ENCODE data around the gene SPTBN4. TPM values are rescaled to one million over a fixed set of nuclear protein-coding genes. Genes with fewer than 3 reads are reported as not detected.

The SPTBN4 gene
- total and polyA plus RNA-seq, 10 of the 15 experiments (the other 5 are each of a cell fraction or from before 2014, with no cell fraction given) = 0.04 to 1.1 (median 0.34) TPM; not detected in 1

GRCh38 chr19:40555978-40556689 is 89.3 kb downstream of the SPTBN4 start:
- ATAC-seq = no peak
- ChIA-PET CTCF (interaction anchor here (0.8 to 2.0 kb wide), 4 partner anchors 15 to 251 kb away, joined by 3 to 6 read pairs (median 4); no protein-coding TSS in a partner anchor), SMC1A (ENCODE audit: uncharacterized antibody, unreplicated experiment) (no interaction called here), RAD21 (ENCODE audit: unreplicated experiment) (interaction anchor here (0.6 kb wide), 1 partner anchor 251 kb away, joined by 3 read pairs; no protein-coding TSS in a partner anchor), POLR2A (interaction anchor here (0.7 kb wide), 1 partner anchor 81 kb away, joined by 4 read pairs; no protein-coding TSS in a partner anchor)
- in situ Hi-C loops (cut with MboI) = no loop called here
- no peak overlapping the region for H3K27ac ChIP-seq (ENCODE audit: control insufficient read depth, insufficient read depth)
- TF ChIP-seq ZNF207 (IDR thresholded peaks at IDR 0.05; ENCODE audit: borderline replicate concordance) = no peak
- no peak for TF ChIP-seq KDM1A (IDR thresholded peaks at IDR 0.05; ENCODE audit: borderline replicate concordance)
- TF ChIP-seq E2F4 (IDR thresholded peaks at IDR 0.05; ENCODE audit: low read depth, low read length) = no peak
- no TSS peak for BruUV-seq (replicated peaks)
- DNase-seq (ENCODE audit: low read depth, low spot score) = no peak
- FAIRE-seq = no peak
- peaks cover 3 to 5% of the 10 kb centered on the region in 2 experiments; a peak in 2 of 4 replicates for H3K27me3 ChIP-seq (replicated peaks in 1 of 2; ENCODE audit: control insufficient read depth in 2 of 2, insufficient read depth in 2 of 2, low read length in 1 of 2)
- H3K36me3 ChIP-seq (ENCODE audit: control insufficient read depth in 2 of 2, insufficient read depth in 2 of 2, low read length in 1 of 2) = no peaks in the 10 kb centered on the region
- no peaks in the 10 kb centered on the region for H3K4me1 ChIP-seq (ENCODE audit: control insufficient read depth, insufficient read depth, low read length)
- H3K4me2 ChIP-seq (ENCODE audit: control insufficient read depth, insufficient read depth) = no peak overlapping the region
- intact Hi-C loops (cut with micrococcal nuclease; ENCODE audit: unreplicated experiment) = no loop called here
- H4K20me1 ChIP-seq (ENCODE audit: control insufficient read depth, insufficient read depth) = no peaks in the 10 kb centered on the region
- H3K9me3 ChIP-seq (replicated peaks; ENCODE audit: control insufficient read depth, insufficient read depth, low read length) = no peaks in the 10 kb centered on the region
- no peak overlapping the region for H3K4me3 ChIP-seq
- H3K79me2 ChIP-seq (ENCODE audit: control insufficient read depth, insufficient read depth, low read length) = no peaks in the 10 kb centered on the region
- WGBS (ENCODE audit: insufficient coverage, insufficient replicate concordance, low lambda C conversion rate, missing lambda C conversion rate) = 48% methylated on average over 17 of the region's 17 CpGs
- H2AFZ ChIP-seq (ENCODE audit: control insufficient read depth, low read depth, low read length) = no peak overlapping the region
- no peak overlapping the region for H3K9ac ChIP-seq (ENCODE audit: control insufficient read depth, insufficient read depth, low read length)

GRCh38 chr19:40556953-40557530 is 90.2 kb downstream of the SPTBN4 start:
- RAD21 ChIA-PET (ENCODE audit: unreplicated experiment) = no interaction called here
- WGBS (ENCODE audit: insufficient coverage, insufficient replicate concordance, low lambda C conversion rate, missing lambda C conversion rate) = 50% methylated on average over 24 of the region's 24 CpGs
- in situ Hi-C loops (cut with MboI) (no loop called here), intact Hi-C loops (cut with micrococcal nuclease; ENCODE audit: unreplicated experiment) (no loop called here)
- no peak overlapping the region for H2AFZ ChIP-seq (ENCODE audit: control insufficient read depth, low read depth, low read length)
- no peaks in the 10 kb centered on the region for H3K79me2 ChIP-seq (ENCODE audit: control insufficient read depth, insufficient read depth, low read length)
- no TSS peak for BruUV-seq (replicated peaks)
- SMC1A ChIA-PET (ENCODE audit: uncharacterized antibody, unreplicated experiment) = no interaction called here
- POLR2A ChIA-PET = interaction anchor here (0.7 kb wide), 1 partner anchor 95 kb away, joined by 12 read pairs; no protein-coding TSS in a partner anchor
- no peak overlapping the region for H3K4me2 ChIP-seq (ENCODE audit: control insufficient read depth, insufficient read depth)
- H3K36me3 ChIP-seq (ENCODE audit: control insufficient read depth in 2 of 2, insufficient read depth in 2 of 2, low read length in 1 of 2) = no peaks in the 10 kb centered on the region
- no peak overlapping the region for H3K27ac ChIP-seq (ENCODE audit: control insufficient read depth, insufficient read depth)
- H3K4me1 ChIP-seq (ENCODE audit: control insufficient read depth, insufficient read depth, low read length) = no peaks in the 10 kb centered on the region
- peaks cover 3 to 5% of the 10 kb centered on the region in 2 experiments; a peak in 2 of 4 replicates for H3K27me3 ChIP-seq (replicated peaks in 1 of 2; ENCODE audit: control insufficient read depth in 2 of 2, insufficient read depth in 2 of 2, low read length in 1 of 2)
- no peaks in the 10 kb centered on the region for H4K20me1 ChIP-seq (ENCODE audit: control insufficient read depth, insufficient read depth)
- no peak overlapping the region for H3K4me3 ChIP-seq
- H3K9ac ChIP-seq (ENCODE audit: control insufficient read depth, insufficient read depth, low read length) = no peak overlapping the region
- ATAC-seq (no peak), FAIRE-seq (no peak), DNase-seq (ENCODE audit: low read depth, low spot score) (no peak)
- TF ChIP-seq GATAD2B (conservative IDR thresholded peaks at IDR 0.05; ENCODE audit: low read depth) (no peak), RUNX3 (IDR thresholded peaks at IDR 0.05; ENCODE audit: low read length) (no peak), ZBTB4 (CRISPR knock-in tag; IDR thresholded peaks at IDR 0.05) (no peak), SMAD5 (IDR thresholded peaks at IDR 0.05; ENCODE audit: low read depth) (no peak), NRF1 (conservative IDR thresholded peaks at IDR 0.05; ENCODE audit: low read depth, low read length) (no peak), NR2F1 (conservative IDR thresholded peaks at IDR 0.05) (no peak)
- CTCF ChIA-PET = interaction anchor here (1.1 kb wide), 1 partner anchor 14 kb away, joined by 5 read pairs; no protein-coding TSS in a partner anchor
- H3K9me3 ChIP-seq (replicated peaks; ENCODE audit: control insufficient read depth, insufficient read depth, low read length) = no peaks in the 10 kb centered on the region
